Brain microvascular endothelial cell (primary cell): Measurements from ENCODE around the gene RAB11FIP3.
A peak's percentile ranks its signal among the peaks of the same experiment; 100 is the strongest.

ENCODE experiments used
- DNase-seq: peaks from one replicate; pipeline ENCODE4 v3.0.0-alpha.2; 2020
- H3K27ac ChIP-seq: fragments of 250-450 bp; sonication (Bioruptor Pico); 2 replicates; pipeline ENCODE4 v1.5.1; 2020; ENCODE audit warnings: mild to moderate bottlenecking, moderate library complexity
- H3K27me3 ChIP-seq: fragments of 250-450 bp; sonication (Bioruptor Pico); replicated peaks from 2 replicates; pipeline ENCODE4 v1.5.1; 2020; ENCODE audit warnings: mild to moderate bottlenecking
- H3K36me3 ChIP-seq: fragments of 250-450 bp; sonication (Bioruptor Pico); replicated peaks from 2 replicates; pipeline ENCODE4 v1.5.1; 2020; ENCODE audit warnings: mild to moderate bottlenecking
- H3K4me3 ChIP-seq: 2 replicates; pipeline ENCODE4 v1.5.1; 2011; ENCODE audit warnings: low read depth, mild to moderate bottlenecking, control low read depth, low read length, moderate library complexity
- CTCF ChIP-seq: IDR thresholded peaks from 2 replicates; pipeline ENCODE4 v1.5.1; 2011; ENCODE audit warnings: low read depth, mild to moderate bottlenecking, moderate library complexity, low read length, control low read depth, inconsistent platforms; ENCODE audit errors: missing control alignments
- in situ Hi-C: cut with HindIII; loops from 2 replicates; pipeline ENCODE4 v1.10.0; 2017; ENCODE audit warnings: low sequenced_read_pairs, low pct_ligation_motif_present

The RAB11FIP3 gene

GRCh38 chr16:534135-534534 lies 108.7 kb downstream of the RAB11FIP3 start:
- TF ChIP-seq CTCF: no peak
- no peak overlapping the region for H3K27ac ChIP-seq
- H3K4me3 ChIP-seq: no peak overlapping the region
- in situ Hi-C loops: no loop called here
- no peak for DNase-seq
- peaks cover 8% of the 10 kb centered on the region for H3K36me3 ChIP-seq
- no peaks in the 10 kb centered on the region for H3K27me3 ChIP-seq

GRCh38 chr16:534856-535445 lies 109.5 kb downstream of the RAB11FIP3 start:
- in situ Hi-C loops: no loop called here
- TF ChIP-seq CTCF: no peak

GRCh38 chr16:535446-536405 lies 110.3 kb downstream of the RAB11FIP3 start:
- DNase-seq: peak; percentile 69
- no peaks in the 10 kb centered on the region for H3K27me3 ChIP-seq
- in situ Hi-C loops: no loop called here
- no peak overlapping the region for H3K4me3 ChIP-seq
- peak overlapping the region; percentile 24 for H3K27ac ChIP-seq
- no peak for TF ChIP-seq CTCF
- H3K36me3 ChIP-seq: peaks cover 8% of the 10 kb centered on the region

More at GRCh38 chr16:534856-535445, 109.5 kb downstream of the RAB11FIP3 start:
- Histone ChIP-seq H3K27ac (peak overlapping the region; percentile 24), H3K4me3 (no peak overlapping the region), H3K27me3 (no peaks in the 10 kb centered on the region), H3K36me3 (peaks cover 8% of the 10 kb centered on the region)
- no peak for DNase-seq

GRCh38 chr16:536746-537145 lies 111.3 kb downstream of the RAB11FIP3 start:
- Histone ChIP-seq H3K36me3 (peaks cover 8% of the 10 kb centered on the region), H3K4me3 (no peak overlapping the region), H3K27ac (no peak overlapping the region), H3K27me3 (no peaks in the 10 kb centered on the region)
- DNase-seq: no peak
- in situ Hi-C loops: no loop called here
- TF ChIP-seq CTCF: no peak

- in situ Hi-C loops: no loop called here
- peak; percentile 31 for TF ChIP-seq CTCF
- H3K27me3 ChIP-seq: no peaks in the 10 kb centered on the region
- DNase-seq: no peak
- H3K27ac ChIP-seq: no peak overlapping the region
- peaks cover 8% of the 10 kb centered on the region for H3K36me3 ChIP-seq
- H3K4me3 ChIP-seq: no peak overlapping the region
These were observed 112.2 kb downstream of the RAB11FIP3 start for GRCh38 chr16:537415-538335.
